ENCODE results near the gene MTX1.
"Not testable (repeated sequence)": the region's sequence is repeated elsewhere in the genome, so short reads cannot be mapped to it uniquely, and the experiment has no call there.

GRCh38 chr1:155225404-155225759 is 16.9 kb downstream of the MTX1 start:
- not testable (repeated sequence) for TF ChIP-seq POLR2A (IDR thresholded peaks at IDR 0.05; ENCODE audit: low read depth, low read length); CTCF (conservative IDR thresholded peaks at IDR 0.05; ENCODE audit: low read depth, low read length); NFE2L2 (IDR thresholded peaks at IDR 0.05; ENCODE audit: low read depth, low read length); CHD1 (IDR thresholded peaks at IDR 0.05; ENCODE audit: low read depth, low read length); SMC3 (IDR thresholded peaks at IDR 0.05; ENCODE audit: low read depth, low read length); BHLHE40 (IDR thresholded peaks at IDR 0.05; ENCODE audit: low read depth, low read length); FOS (IDR thresholded peaks at IDR 0.05; ENCODE audit: low read depth, low read length); RAD21 (IDR thresholded peaks at IDR 0.05; ENCODE audit: low read length); CEBPB (IDR thresholded peaks at IDR 0.05; ENCODE audit: low read depth, low read length); MXI1 (IDR thresholded peaks at IDR 0.05; ENCODE audit: borderline replicate concordance, low read depth, low read length); RCOR1 (IDR thresholded peaks at IDR 0.05; ENCODE audit: insufficient replicate concordance, low read length); RFX5 (IDR thresholded peaks at IDR 0.05; ENCODE audit: low read depth, low read length); ELK1 (IDR thresholded peaks at IDR 0.05; ENCODE audit: borderline replicate concordance, low read depth, low read length)
- TF ChIP-seq, protein P1, sequence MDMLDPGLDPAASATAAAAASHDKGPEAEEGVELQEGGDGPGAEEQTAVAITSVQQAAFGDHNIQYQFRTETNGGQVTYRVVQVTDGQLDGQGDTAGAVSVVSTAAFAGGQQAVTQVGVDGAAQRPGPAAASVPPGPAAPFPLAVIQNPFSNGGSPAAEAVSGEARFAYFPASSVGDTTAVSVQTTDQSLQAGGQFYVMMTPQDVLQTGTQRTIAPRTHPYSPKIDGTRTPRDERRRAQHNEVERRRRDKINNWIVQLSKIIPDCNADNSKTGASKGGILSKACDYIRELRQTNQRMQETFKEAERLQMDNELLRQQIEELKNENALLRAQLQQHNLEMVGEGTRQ (IDR thresholded peaks at IDR 0.05; ENCODE audit: low read depth, low read length), result not testable (repeated sequence)
